ENCODE results near the gene TMIGD1. TPM values are rescaled to one million over a fixed set of nuclear protein-coding genes. Genes with fewer than 3 reads are reported as not detected.

Gene TMIGD1
- total and polyA plus RNA-seq, 2 donors (not counting 3 experiments of a cell fraction or from before 2014, with no cell fraction given) = not detected

GRCh38 chr17:30354701-30355100, 20.8 kb upstream of the TMIGD1 start:
- no peaks in the 10 kb centered on the region for H3K9me1 ChIP-seq (replicated peaks; ENCODE audit: control insufficient read depth, extremely low read depth, insufficient read depth, low read length)
- dilution Hi-C loops (cut with MboI; ENCODE audit: extremely low pct_ligation_motif_present, low sequenced_read_pairs) = no loop called here
- no peak overlapping the region for H3K4me3 ChIP-seq (replicated peaks in 1 of 3; ENCODE audit: insufficient read depth in 1 of 3, low read depth in 1 of 3, low read length in 3 of 3)
- DNase-seq (ENCODE audit: low read depth, low spot score) (no peak), FAIRE-seq (no peak)
- no peaks in the 10 kb centered on the region for H3K4me1 ChIP-seq (ENCODE audit: control insufficient read depth, extremely low read depth, insufficient read depth, low read length)
- H3K9ac ChIP-seq (replicated peaks; ENCODE audit: extremely low read depth, insufficient read depth, low read length) = no peak overlapping the region
- peaks cover 0 to 2% of the 10 kb centered on the region in 2 experiments for H3K27me3 ChIP-seq (ENCODE audit: control insufficient read depth in 2 of 2, insufficient read depth in 2 of 2, low read length in 2 of 2)
- ChIA-PET POLR2A (no interaction called here), CTCF (interaction anchor here (1.1 to 1.8 kb wide), 2 partner anchors 15 to 250 kb away, joined by 3 to 4 read pairs; no protein-coding TSS in a partner anchor)
- no TSS peak for BruUV-seq (replicated peaks)
- no peak overlapping the region for H3K27ac ChIP-seq (ENCODE audit: insufficient read depth, low read depth, low read length)
- no peaks in the 10 kb centered on the region for H3K79me2 ChIP-seq (ENCODE audit: control insufficient read depth, insufficient read depth, low read length)
- no peak for TF ChIP-seq MAX (IDR thresholded peaks at IDR 0.05; ENCODE audit: insufficient read depth, insufficient read length)
- TF ChIP-seq JUN (IDR thresholded peaks at IDR 0.05; ENCODE audit: borderline replicate concordance, insufficient read depth, insufficient read length, low read depth) = no peak
- TF ChIP-seq POLR2A (IDR thresholded peaks at IDR 0.05; ENCODE audit: low read depth, low read length) = no peak
- no peak for TF ChIP-seq POLR2AphosphoS5 (IDR thresholded peaks at IDR 0.05; ENCODE audit: insufficient read depth, low read depth, low read length)
- no peak for TF ChIP-seq FOS (IDR thresholded peaks at IDR 0.05; ENCODE audit: borderline replicate concordance, insufficient read depth, low read length)
- TF ChIP-seq CTCF (IDR thresholded peaks at IDR 0.05; ENCODE audit: extremely low read depth in 1 of 2, insufficient read depth in 1 of 2, low read depth in 1 of 2, low read length in 2 of 2) = no peak
- no peaks in the 10 kb centered on the region for H4K20me1 ChIP-seq (replicated peaks; ENCODE audit: control insufficient read depth, extremely low read depth, insufficient read depth, low read length)
- no peak overlapping the region for H2AFZ ChIP-seq (ENCODE audit: low read depth, low read length)
- intact Hi-C loops (cut with micrococcal nuclease) = no loop called here
- H3K4me2 ChIP-seq (ENCODE audit: insufficient read depth, low read length) = no peak overlapping the region
- H3K9me3 ChIP-seq (replicated peaks; ENCODE audit: control insufficient read depth, insufficient read depth, low read length) = no peaks in the 10 kb centered on the region
- no peaks in the 10 kb centered on the region for H3K36me3 ChIP-seq (ENCODE audit: control insufficient read depth in 2 of 2, extremely low read depth in 1 of 2, insufficient read depth in 2 of 2, low read length in 2 of 2)
